Measurements from ENCODE around the gene CSF1R.

The CSF1R gene

DNA sequence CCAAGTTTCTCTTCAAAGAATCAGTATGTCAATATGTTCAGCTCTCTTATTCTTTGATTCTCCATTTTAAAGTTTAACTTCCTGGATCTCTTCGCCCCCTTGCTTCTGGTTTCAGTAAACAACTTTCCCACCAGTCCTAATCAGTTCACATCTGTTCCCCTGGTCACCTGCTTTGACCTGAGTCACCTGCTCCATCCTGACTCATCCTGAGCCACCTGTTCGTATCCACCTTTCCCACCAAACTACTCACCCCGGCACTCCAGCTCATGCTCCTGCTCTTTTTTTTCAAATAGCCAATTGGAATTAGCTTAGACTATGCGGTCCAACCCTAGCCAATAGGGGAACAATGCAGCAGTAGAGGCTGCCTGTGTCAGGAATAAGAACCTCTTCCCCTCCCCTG, 23.6 kb upstream of the CSF1R start:
- Histone ChIP-seq H3K9me3 (ENCODE audit: control insufficient read depth in 1 of 2, low read length in 2 of 2) (no peaks in the 10 kb centered on the region), H3K27me3 (ENCODE audit: low read depth, low read length) (no peaks in the 10 kb centered on the region), H3K36me3 (ENCODE audit: control insufficient read depth in 1 of 2, insufficient read depth in 2 of 2, low read length in 2 of 2) (no peaks in the 10 kb centered on the region), H3K4me1 (ENCODE audit: control insufficient read depth in 1 of 2, insufficient read depth in 2 of 2, low read length in 2 of 2) (peaks cover 4 to 6% of the 10 kb centered on the region in 2 donors), H3K4me3 (ENCODE audit: low read depth in 1 of 2, low read length in 2 of 2) (no peak overlapping the region), H3K27ac (ENCODE audit: low read length) (no peak overlapping the region)

DNA sequence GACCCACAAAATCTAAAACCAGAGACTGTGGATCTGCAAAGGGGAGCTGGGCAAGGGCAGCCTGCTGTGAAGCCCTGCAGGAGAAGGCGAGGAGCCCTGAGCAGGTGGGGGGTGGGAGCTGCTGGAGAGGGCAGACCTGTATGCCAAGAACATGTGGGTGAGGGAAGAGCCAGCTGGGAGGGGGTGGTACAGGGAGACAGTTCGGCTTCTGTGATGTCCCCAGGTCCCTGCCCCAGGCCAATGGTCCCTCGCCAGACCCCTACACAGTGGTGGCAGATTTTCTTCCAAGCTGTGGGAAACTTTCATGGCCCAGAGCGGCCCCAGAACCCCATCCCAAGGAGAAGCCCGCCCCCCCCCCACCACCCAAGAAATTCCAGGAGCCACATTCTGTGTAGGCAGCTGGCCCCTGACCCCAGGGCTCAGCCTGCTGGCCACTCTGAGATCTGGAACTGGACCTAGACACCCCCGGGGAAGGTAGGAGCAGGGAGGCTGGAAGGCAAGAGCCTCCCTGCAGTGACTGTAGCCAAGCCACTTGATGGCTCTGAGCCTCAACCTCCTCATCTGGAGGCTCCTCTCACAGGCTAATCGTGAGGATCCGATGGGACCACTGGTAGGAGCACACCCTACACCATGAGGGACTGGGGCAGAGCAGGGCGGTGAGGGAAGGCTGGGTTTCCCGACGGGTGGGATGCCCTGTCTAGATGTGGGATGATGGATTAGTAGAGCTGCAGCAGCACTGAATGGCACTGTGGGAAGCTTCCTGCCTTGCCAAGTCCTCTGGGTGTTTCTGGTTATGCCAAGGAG, 22.6 kb upstream of the CSF1R start:
- H3K27ac ChIP-seq (ENCODE audit: low read length), result no peak overlapping the region
- H3K36me3 ChIP-seq (ENCODE audit: control insufficient read depth in 1 of 2, insufficient read depth in 2 of 2, low read length in 2 of 2), result no peaks in the 10 kb centered on the region
- no peaks in the 10 kb centered on the region for H3K27me3 ChIP-seq (ENCODE audit: low read depth, low read length)
- no peak overlapping the region for H3K4me3 ChIP-seq (ENCODE audit: low read depth in 1 of 2, low read length in 2 of 2)
- no peaks in the 10 kb centered on the region for H3K9me3 ChIP-seq (ENCODE audit: control insufficient read depth in 1 of 2, low read length in 2 of 2)
- H3K4me1 ChIP-seq (ENCODE audit: control insufficient read depth in 1 of 2, insufficient read depth in 2 of 2, low read length in 2 of 2), result peaks cover 4 to 6% of the 10 kb centered on the region in 2 donors

DNA sequence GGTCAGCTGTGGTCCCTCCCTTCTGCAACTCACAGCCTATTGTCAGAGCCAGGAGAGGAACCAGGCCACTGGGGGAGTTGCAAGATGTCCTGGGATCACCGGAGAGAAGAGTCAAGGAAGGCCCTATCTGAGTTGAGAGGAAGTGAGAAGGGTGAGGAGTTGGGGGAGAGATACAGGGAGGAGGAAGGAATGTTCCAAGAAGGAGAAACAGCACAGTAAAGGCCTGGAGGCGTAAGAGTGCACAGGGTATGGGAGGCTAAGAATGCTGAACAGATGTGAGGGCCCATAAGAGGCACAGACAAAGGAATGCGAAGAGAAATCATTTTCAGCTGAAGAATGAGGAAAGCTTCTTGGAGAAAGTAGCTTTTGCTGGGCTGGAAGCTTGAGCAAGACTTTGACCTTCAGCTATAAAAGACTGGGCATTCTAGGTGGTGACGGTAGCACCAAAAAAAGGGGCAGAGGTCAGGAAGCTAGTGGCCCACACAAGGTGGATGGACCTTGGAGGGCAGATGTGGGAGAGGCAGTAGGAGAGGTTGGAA, 21.6 kb upstream of the CSF1R start:
- Histone ChIP-seq H3K4me1 (ENCODE audit: control insufficient read depth in 1 of 2, insufficient read depth in 2 of 2, low read length in 2 of 2) (peaks cover 4% of the 10 kb centered on the region in 2 donors), H3K27me3 (ENCODE audit: low read depth, low read length) (no peaks in the 10 kb centered on the region), H3K27ac (ENCODE audit: low read length) (no peak overlapping the region), H3K4me3 (ENCODE audit: low read depth in 1 of 2, low read length in 2 of 2) (no peak overlapping the region), H3K36me3 (ENCODE audit: control insufficient read depth in 1 of 2, insufficient read depth in 2 of 2, low read length in 2 of 2) (no peaks in the 10 kb centered on the region), H3K9me3 (ENCODE audit: control insufficient read depth in 1 of 2, low read length in 2 of 2) (no peaks in the 10 kb centered on the region)

DNA sequence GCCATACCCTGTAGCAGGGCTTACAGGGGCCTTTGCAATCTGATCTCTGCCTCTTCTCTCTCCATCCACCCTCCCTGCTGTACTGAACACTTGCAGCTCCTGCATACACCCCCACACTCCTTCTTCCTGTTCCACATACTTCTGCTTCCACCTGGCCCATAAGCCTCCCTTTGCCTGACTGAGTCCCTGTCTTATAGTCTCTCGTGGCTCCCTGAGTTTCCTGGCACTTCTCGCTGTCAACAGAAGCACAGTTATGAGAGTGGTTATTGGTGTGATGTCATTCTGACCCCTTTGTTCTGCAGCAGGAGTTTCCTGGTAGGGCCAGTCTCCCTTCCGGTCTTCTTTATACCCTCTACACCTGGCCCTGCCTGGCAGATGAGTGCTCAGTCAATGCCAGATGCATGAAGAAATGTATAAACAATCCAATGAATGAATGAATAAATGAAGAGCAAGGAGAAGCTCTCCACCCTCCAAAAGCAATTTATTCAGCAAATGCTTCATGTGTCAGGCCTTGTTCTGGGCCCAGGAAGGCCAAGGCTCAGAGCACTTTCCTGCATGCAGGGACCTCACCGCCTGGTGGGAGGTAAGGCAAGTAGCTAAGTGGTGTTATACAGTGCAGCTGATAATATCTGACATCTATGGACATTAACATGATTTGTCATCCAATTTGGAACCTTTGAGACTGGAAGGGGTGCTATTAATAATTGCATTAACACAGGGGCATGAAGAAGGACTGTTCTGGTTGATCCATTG, 20.5 kb upstream of the CSF1R start:
- peaks cover 0 to 4% of the 10 kb centered on the region in 2 donors for H3K4me1 ChIP-seq (ENCODE audit: control insufficient read depth in 1 of 2, insufficient read depth in 2 of 2, low read length in 2 of 2)
- H3K27me3 ChIP-seq (ENCODE audit: low read depth, low read length), result no peaks in the 10 kb centered on the region
- H3K27ac ChIP-seq (ENCODE audit: low read length), result no peak overlapping the region
- H3K4me3 ChIP-seq (ENCODE audit: low read depth in 1 of 2, low read length in 2 of 2), result no peak overlapping the region
- H3K9me3 ChIP-seq (ENCODE audit: control insufficient read depth in 1 of 2, low read length in 2 of 2), result no peaks in the 10 kb centered on the region
- H3K36me3 ChIP-seq (ENCODE audit: control insufficient read depth in 1 of 2, insufficient read depth in 2 of 2, low read length in 2 of 2), result no peaks in the 10 kb centered on the region

DNA sequence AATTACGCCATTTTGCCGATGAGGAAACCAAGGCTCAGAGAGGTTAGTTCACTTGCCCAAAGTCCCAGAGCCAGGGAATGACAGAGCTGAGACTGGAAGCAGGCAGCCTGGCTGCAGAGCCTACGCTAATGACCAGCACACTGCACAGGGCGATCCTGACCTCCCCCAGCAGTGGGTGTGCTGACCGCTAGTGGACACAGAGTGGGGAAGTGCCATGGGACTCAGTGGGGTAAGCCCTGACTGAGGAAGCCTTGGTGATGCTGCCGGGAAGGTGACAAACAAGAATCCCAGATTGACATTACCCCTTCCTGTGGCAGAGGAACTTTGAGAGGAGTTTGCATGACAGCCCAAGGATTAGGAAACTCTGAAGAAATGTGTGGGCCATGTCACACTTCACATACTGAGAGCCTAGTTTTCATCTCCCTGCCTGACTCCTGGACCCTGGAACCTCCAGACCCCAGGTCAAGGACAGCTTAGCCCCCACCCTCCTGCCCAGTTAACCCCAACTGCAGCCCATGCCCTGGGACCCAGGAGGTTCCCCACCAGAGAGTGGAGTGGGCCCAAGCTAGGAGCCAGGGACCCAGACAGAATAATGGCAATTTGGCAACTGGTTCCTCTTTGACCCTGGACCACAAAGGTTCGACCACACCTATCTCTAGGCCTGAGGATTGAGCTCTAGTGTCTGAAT, 19.7 kb upstream of the CSF1R start:
- H3K4me1 ChIP-seq (ENCODE audit: control insufficient read depth in 1 of 2, insufficient read depth in 2 of 2, low read length in 2 of 2), result peaks cover 0 to 4% of the 10 kb centered on the region in 2 donors
- H3K36me3 ChIP-seq (ENCODE audit: control insufficient read depth in 1 of 2, insufficient read depth in 2 of 2, low read length in 2 of 2), result no peaks in the 10 kb centered on the region
- H3K27ac ChIP-seq (ENCODE audit: low read length), result no peak overlapping the region
- no peaks in the 10 kb centered on the region for H3K9me3 ChIP-seq (ENCODE audit: control insufficient read depth in 1 of 2, low read length in 2 of 2)
- H3K4me3 ChIP-seq (ENCODE audit: low read depth in 1 of 2, low read length in 2 of 2), result no peak overlapping the region
- no peaks in the 10 kb centered on the region for H3K27me3 ChIP-seq (ENCODE audit: low read depth, low read length)

DNA sequence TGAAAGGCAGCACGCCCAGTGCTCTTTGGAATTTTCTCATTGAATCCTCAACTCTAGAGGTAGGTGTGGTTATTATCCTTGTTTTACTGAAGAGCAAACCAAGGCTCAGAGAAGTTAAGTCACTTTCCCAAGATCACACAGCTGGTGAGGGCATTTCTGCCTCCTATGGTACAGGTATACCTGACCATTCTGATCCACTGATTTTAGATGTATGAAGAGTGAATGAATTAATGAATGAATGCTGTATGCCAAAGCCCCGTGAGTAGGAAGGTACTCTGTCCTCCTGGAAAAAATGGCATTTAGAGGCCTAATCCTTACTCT, 18.2 kb upstream of the CSF1R start:
- Histone ChIP-seq H3K4me1 (ENCODE audit: control insufficient read depth in 1 of 2, insufficient read depth in 2 of 2, low read length in 2 of 2) (peaks cover 0 to 4% of the 10 kb centered on the region in 2 donors), H3K36me3 (ENCODE audit: control insufficient read depth in 1 of 2, insufficient read depth in 2 of 2, low read length in 2 of 2) (no peaks in the 10 kb centered on the region)

DNA sequence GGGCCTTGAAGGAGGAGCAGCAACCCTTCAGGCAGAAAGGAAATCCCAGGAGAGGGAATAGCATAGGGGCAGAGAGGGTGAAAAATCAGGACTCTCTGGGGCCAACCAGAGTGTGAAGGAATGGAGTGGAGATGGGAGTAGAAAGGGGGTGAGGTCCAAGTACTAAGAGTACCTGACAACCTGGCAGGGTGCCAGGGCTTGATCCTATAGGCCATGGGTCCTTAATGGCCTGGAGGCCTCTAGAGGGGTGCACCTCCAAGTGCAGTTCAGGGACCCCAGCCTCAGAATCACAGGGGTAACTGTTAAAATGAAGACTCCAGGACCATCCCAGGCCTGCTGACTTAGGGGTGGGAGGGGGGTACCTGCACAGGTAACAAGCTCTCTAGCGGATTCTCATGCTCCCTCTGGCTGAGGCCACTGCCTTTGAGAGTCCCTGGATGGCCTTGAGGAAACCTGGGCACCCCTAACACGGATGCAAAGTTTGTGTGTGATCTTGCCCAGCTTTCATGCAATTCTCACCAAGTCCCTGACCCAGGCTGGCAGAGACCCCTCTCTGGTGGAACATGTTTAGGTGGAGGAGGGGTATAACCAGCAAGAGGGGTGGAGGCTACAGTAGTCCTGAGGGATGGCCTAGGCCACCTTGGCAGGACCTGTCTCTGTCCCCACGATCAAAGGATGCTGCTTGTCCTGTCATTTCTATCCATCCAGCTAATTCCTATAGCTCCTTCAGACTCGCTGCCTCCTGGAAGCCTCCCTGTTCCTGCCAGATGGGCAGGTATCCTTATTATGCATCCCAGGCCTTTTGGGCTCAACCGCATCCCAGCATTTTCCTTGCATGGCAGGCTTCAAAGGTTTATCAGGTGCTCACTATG, 17.6 kb upstream of the CSF1R start:
- no peaks in the 10 kb centered on the region for H3K36me3 ChIP-seq (ENCODE audit: control insufficient read depth in 1 of 2, insufficient read depth in 2 of 2, low read length in 2 of 2)
- H3K27ac ChIP-seq (ENCODE audit: low read length), result no peak overlapping the region
- peaks cover 0 to 4% of the 10 kb centered on the region in 2 donors for H3K4me1 ChIP-seq (ENCODE audit: control insufficient read depth in 1 of 2, insufficient read depth in 2 of 2, low read length in 2 of 2)
- H3K27me3 ChIP-seq (ENCODE audit: low read depth, low read length), result no peaks in the 10 kb centered on the region
- H3K4me3 ChIP-seq (ENCODE audit: low read depth in 1 of 2, low read length in 2 of 2), result no peak overlapping the region
- no peaks in the 10 kb centered on the region for H3K9me3 ChIP-seq (ENCODE audit: control insufficient read depth in 1 of 2, low read length in 2 of 2)

More for the DNA sequence above, 18.2 kb upstream of the CSF1R start:
- H3K9me3 ChIP-seq (ENCODE audit: control insufficient read depth in 1 of 2, low read length in 2 of 2), result no peaks in the 10 kb centered on the region
- no peaks in the 10 kb centered on the region for H3K27me3 ChIP-seq (ENCODE audit: low read depth, low read length)
- no peak overlapping the region for H3K27ac ChIP-seq (ENCODE audit: low read length)
- no peak overlapping the region for H3K4me3 ChIP-seq (ENCODE audit: low read depth in 1 of 2, low read length in 2 of 2)

DNA sequence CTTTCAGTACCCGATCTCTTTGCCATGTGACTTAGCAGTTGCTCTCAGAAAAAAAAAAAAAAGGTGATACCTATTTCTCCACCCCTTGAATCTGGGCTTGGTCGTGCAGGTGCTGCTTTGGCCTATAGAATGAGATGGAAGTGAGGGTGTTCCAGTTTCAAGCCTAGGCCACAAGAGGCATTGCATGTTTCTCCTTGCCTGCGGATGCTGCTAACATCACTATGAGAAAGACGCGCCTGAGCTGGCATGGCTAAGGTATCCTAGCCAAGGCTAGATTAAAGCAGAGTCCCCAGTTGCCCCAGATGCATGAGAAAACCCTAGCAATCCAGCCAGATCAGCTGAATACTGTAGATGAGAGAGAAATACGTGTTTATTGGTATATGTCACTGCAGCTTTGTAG, 14.7 kb upstream of the CSF1R start:
- H3K4me1 ChIP-seq (ENCODE audit: control insufficient read depth in 1 of 2, insufficient read depth in 2 of 2, low read length in 2 of 2), result no peaks in the 10 kb centered on the region
- H3K27me3 ChIP-seq (ENCODE audit: low read depth, low read length), result no peaks in the 10 kb centered on the region
- no peaks in the 10 kb centered on the region for H3K36me3 ChIP-seq (ENCODE audit: control insufficient read depth in 1 of 2, insufficient read depth in 2 of 2, low read length in 2 of 2)
- no peaks in the 10 kb centered on the region for H3K9me3 ChIP-seq (ENCODE audit: control insufficient read depth in 1 of 2, low read length in 2 of 2)
- no peak overlapping the region for H3K4me3 ChIP-seq (ENCODE audit: low read depth in 1 of 2, low read length in 2 of 2)
- H3K27ac ChIP-seq (ENCODE audit: low read length), result no peak overlapping the region

DNA sequence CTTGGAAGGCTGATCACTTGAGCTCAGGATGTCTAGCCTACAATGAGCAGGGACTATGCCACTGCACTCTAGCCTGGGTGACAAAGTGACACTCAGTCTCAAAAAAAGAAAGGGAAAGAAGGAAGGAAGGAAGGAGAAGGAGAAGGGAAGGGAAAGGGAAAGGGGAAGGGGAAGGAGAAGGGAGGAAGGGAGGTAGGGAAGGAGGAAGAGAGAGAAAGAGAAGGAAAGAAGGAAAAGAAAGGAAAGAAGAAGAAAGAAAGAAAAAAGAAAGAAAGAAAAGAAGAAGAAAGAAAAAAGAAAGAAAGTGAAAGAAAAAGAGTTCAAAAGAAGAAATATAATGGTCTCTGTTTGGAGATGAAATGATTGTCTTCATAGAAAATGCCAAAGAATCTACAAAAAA, 10.8 kb upstream of the CSF1R start:
- no peaks in the 10 kb centered on the region for H3K9me3 ChIP-seq (ENCODE audit: control insufficient read depth in 1 of 2, low read length in 2 of 2)
- H3K4me3 ChIP-seq (ENCODE audit: low read depth in 1 of 2, low read length in 2 of 2), result no peak overlapping the region
- H3K27ac ChIP-seq (ENCODE audit: low read length), result no peak overlapping the region
- no peaks in the 10 kb centered on the region for H3K4me1 ChIP-seq (ENCODE audit: control insufficient read depth in 1 of 2, insufficient read depth in 2 of 2, low read length in 2 of 2)
- no peaks in the 10 kb centered on the region for H3K27me3 ChIP-seq (ENCODE audit: low read depth, low read length)
- H3K36me3 ChIP-seq (ENCODE audit: control insufficient read depth in 1 of 2, insufficient read depth in 2 of 2, low read length in 2 of 2), result no peaks in the 10 kb centered on the region

DNA sequence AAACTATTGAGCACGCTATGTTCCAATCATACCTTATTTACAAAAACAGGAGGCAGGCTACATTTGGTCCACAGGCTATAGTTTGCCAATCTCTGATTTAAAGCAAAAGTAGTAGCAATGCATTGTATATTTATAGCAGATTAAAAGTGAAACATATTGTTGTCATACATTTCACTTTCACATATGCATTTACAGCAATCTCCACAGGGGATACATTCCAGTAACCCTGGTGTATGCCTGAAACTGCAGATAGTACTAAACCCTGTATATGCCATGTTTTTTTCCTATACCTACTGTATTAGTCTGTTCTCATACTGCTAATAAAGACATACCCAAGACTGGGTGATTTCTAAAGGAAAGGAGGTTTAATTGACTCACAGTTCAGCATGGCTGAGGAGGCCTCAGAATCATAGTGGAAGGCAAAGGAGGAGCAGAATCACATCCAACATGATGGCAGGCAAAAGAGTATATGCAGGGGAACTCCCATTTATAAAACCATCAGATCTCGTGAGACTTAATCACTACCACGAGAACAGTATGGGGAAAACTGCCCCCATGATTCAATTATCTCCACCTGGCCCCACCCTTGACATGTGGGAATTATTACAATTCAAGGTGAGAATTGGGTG, 5.9 kb upstream of the CSF1R start:
- H3K36me3 ChIP-seq (ENCODE audit: control insufficient read depth in 1 of 2, insufficient read depth in 2 of 2, low read length in 2 of 2), result no peaks in the 10 kb centered on the region
- H3K4me1 ChIP-seq (ENCODE audit: control insufficient read depth in 1 of 2, insufficient read depth in 2 of 2, low read length in 2 of 2), result no peaks in the 10 kb centered on the region
- no peak overlapping the region for H3K4me3 ChIP-seq (ENCODE audit: low read depth in 1 of 2, low read length in 2 of 2)
- H3K27me3 ChIP-seq (ENCODE audit: low read depth, low read length), result no peaks in the 10 kb centered on the region
- no peak overlapping the region for H3K27ac ChIP-seq (ENCODE audit: low read length)
- no peaks in the 10 kb centered on the region for H3K9me3 ChIP-seq (ENCODE audit: control insufficient read depth in 1 of 2, low read length in 2 of 2)
